Liver (tissue), 9 donors: ENCODE measurements around the gene MEGF10. TPM values are rescaled to one million over a fixed set of nuclear protein-coding genes. Genes with fewer than 3 reads are reported as not detected.

Experiments used
- DNase-seq: peaks from one replicate; pipeline ENCODE4 v3.0.0-alpha.2; 2017; ENCODE audit warnings: low spot score
- H3K27ac ChIP-seq, 2 donors: one replicate each; pipeline ENCODE4 v1.7.0; 2013; ENCODE audit warnings: inconsistent platforms in 2 of 2, low read length in 2 of 2, control low read depth in 1 of 2, low read depth in 1 of 2, mild to moderate bottlenecking in 1 of 2
- H3K27me3 ChIP-seq, 4 donors: one replicate each; pipeline versions ENCODE4 v1.6.1 to v1.7.0; 2013; ENCODE audit warnings: low read length in 3 of 4, inconsistent platforms in 1 of 4, mild to moderate bottlenecking in 1 of 4, moderate library complexity in 1 of 4; ENCODE audit not compliant: control insufficient read depth in 4 of 4, insufficient read depth in 4 of 4
- H3K36me3 ChIP-seq, 4 donors: one replicate each; pipeline versions ENCODE4 v1.6.1 to v1.7.0; 2013; ENCODE audit warnings: low read length in 3 of 4, mild to moderate bottlenecking in 3 of 4, low read depth in 1 of 4, moderate library complexity in 1 of 4; ENCODE audit not compliant: control insufficient read depth in 4 of 4, insufficient read depth in 3 of 4
- H3K4me1 ChIP-seq, 4 donors: one replicate each; pipeline versions ENCODE4 v1.6.1 to v1.7.0; 2013; ENCODE audit warnings: low read length in 3 of 4, mild to moderate bottlenecking in 3 of 4, moderate library complexity in 1 of 4; ENCODE audit not compliant: control insufficient read depth in 4 of 4, insufficient read depth in 4 of 4
- H3K4me3 ChIP-seq, 3 donors: one replicate each; pipeline versions ENCODE4 v1.6.1 to v1.7.0; 2013; ENCODE audit warnings: low read length in 3 of 3, control low read depth in 1 of 3, low read depth in 1 of 3, mild to moderate bottlenecking in 1 of 3
- H3K9ac ChIP-seq, 2 donors: one replicate each; pipeline ENCODE4 v1.7.0; 2013; ENCODE audit warnings: low read length in 2 of 2, mild to moderate bottlenecking in 2 of 2, moderate library complexity in 2 of 2, control low read depth in 1 of 2, low read depth in 1 of 2
- H3K9me3 ChIP-seq, 4 donors: one replicate each; pipeline versions ENCODE4 v1.6.1 to v1.7.0; 2013; ENCODE audit warnings: low read length in 3 of 4; ENCODE audit not compliant: control insufficient read depth in 4 of 4
- ATF3 ChIP-seq: IDR thresholded peaks from 2 replicates; pipeline ENCODE4 v1.6.1; 2016; ENCODE audit warnings: antibody characterized with exemption
- CTCF ChIP-seq: fragments of 150-350 bp; IDR thresholded peaks from 2 replicates; pipeline ENCODE4 v1.5.1; 2017; ENCODE audit warnings: improper control_type of control experiment, low read depth, low read length; ENCODE audit not compliant: missing input control
- EGR1 ChIP-seq, 2 donors: IDR thresholded peaks; 2 replicates each; pipeline ENCODE4 v1.6.1; 2016 to 2018; ENCODE audit warnings: antibody characterized with exemption in 2 of 2, low read depth in 2 of 2
- FOXA1 ChIP-seq: IDR thresholded peaks from 2 replicates; pipeline ENCODE4 v1.6.1; 2016; ENCODE audit warnings: antibody characterized with exemption
- FOXA2 ChIP-seq: IDR thresholded peaks from 2 replicates; pipeline ENCODE4 v1.6.1; 2016; ENCODE audit warnings: antibody characterized with exemption
- GABPA ChIP-seq, 2 donors: IDR thresholded peaks in 1 of 2; conservative IDR thresholded peaks in 1 of 2; 2 replicates each; pipeline ENCODE4 v1.6.1; 2016; ENCODE audit warnings: antibody characterized with exemption in 2 of 2, mild to moderate bottlenecking in 1 of 2, moderate library complexity in 1 of 2
- HNF4A ChIP-seq, 2 donors: conservative IDR thresholded peaks; 2 replicates each; pipeline ENCODE4 v1.6.1; 2016; ENCODE audit warnings: antibody characterized with exemption in 2 of 2, mild to moderate bottlenecking in 2 of 2
- HNF4G ChIP-seq: IDR thresholded peaks from 2 replicates; pipeline ENCODE4 v1.6.1; 2016; ENCODE audit warnings: antibody characterized with exemption
- JUND ChIP-seq, 2 donors: IDR thresholded peaks; 2 replicates each; pipeline ENCODE4 v1.6.1; 2016; ENCODE audit warnings: antibody characterized with exemption in 2 of 2
- MAX ChIP-seq: IDR thresholded peaks from 2 replicates; pipeline ENCODE4 v1.6.1; 2016; ENCODE audit warnings: antibody characterized with exemption
- NR2F2 ChIP-seq: IDR thresholded peaks from 2 replicates; pipeline ENCODE4 v1.6.1; 2016; ENCODE audit warnings: antibody characterized with exemption
- RAD21 ChIP-seq, 2 donors: IDR thresholded peaks; 2 replicates each; pipeline ENCODE4 v1.6.1; 2016; ENCODE audit warnings: antibody characterized with exemption in 2 of 2, mild to moderate bottlenecking in 2 of 2
- REST ChIP-seq: IDR thresholded peaks from 2 replicates; pipeline ENCODE4 v1.6.1; 2016; ENCODE audit warnings: antibody characterized with exemption, mild to moderate bottlenecking
- RXRA ChIP-seq, 2 donors: IDR thresholded peaks; 2 replicates each; pipeline ENCODE4 v1.6.1; 2017 to 2018; ENCODE audit warnings: antibody characterized with exemption in 2 of 2, mild to moderate bottlenecking in 1 of 2
- SP1 ChIP-seq: IDR thresholded peaks from 2 replicates; pipeline ENCODE4 v1.6.1; 2018; ENCODE audit warnings: antibody characterized with exemption, mild to moderate bottlenecking
- TAF1 ChIP-seq: conservative IDR thresholded peaks from 2 replicates; pipeline ENCODE4 v1.6.1; 2016; ENCODE audit warnings: antibody characterized with exemption, mild to moderate bottlenecking
- YY1 ChIP-seq: IDR thresholded peaks from 2 replicates; pipeline ENCODE4 v1.6.1; 2016; ENCODE audit warnings: antibody characterized with exemption, mild to moderate bottlenecking
- ZBTB33 ChIP-seq: IDR thresholded peaks from 2 replicates; pipeline ENCODE4 v1.6.1; 2016; ENCODE audit warnings: antibody characterized with exemption
- WGBS: extraction: QIAGEN DNeasy Blood & Tissue Kit; methylation state at CpG from one replicate; pipeline ENCODE4 v1.1.7; 2013; 5-methylcytosine and 5-hydroxymethylcytosine counted together
- polyA plus RNA-seq, 2 donors: library from polyadenylated mRNA; stranded (reverse) in 1 of 2; unstranded in 1 of 2; fragments of 200-250 nt in 1 of 2; fragments of >200 nt in 1 of 2; fragmentation: Nextera tagmentation in 1 of 2; extraction: Ambion mirVana in 1 of 2; gene quantifications; one replicate each; pipeline versions ENCODE4 v1.2.1 to v1.2.3, GENCODE V29; 2013 to 2015
- total RNA-seq, 2 donors: library from RNA; depleted of rRNA; stranded (reverse); fragments of >200 nt; gene quantifications; one replicate each; pipeline ENCODE4 v1.2.3, GENCODE V29; 2014
- donor health status: healthy.
- donor health status: healthy.
- donor health status: healthy.
- donor health status: healthy.
- donor health status: healthy.

Gene MEGF10
- total and polyA plus RNA-seq, 4 donors: 0.05 to 1.0 (median 0.33) TPM; not detected in 1

GRCh38 chr5:127444171-127444570, 153.6 kb downstream of the MEGF10 start:
- no peak overlapping the region for H3K27ac ChIP-seq
- H3K4me3 ChIP-seq: no peak overlapping the region
- no peaks in the 10 kb centered on the region for H3K9me3 ChIP-seq
- H3K36me3 ChIP-seq: no peaks in the 10 kb centered on the region
- H3K9ac ChIP-seq: no peak overlapping the region
- no peaks in the 10 kb centered on the region for H3K27me3 ChIP-seq
- no peak for DNase-seq
- 93% methylated on average over 1 of the region's 1 CpG for WGBS
- no peaks in the 10 kb centered on the region for H3K4me1 ChIP-seq
- TF ChIP-seq FOXA1: no peak

GRCh38 chr5:127445328-127445727, 154.7 kb downstream of the MEGF10 start:
- Histone ChIP-seq H3K27me3 (no peaks in the 10 kb centered on the region), H3K4me3 (no peak overlapping the region), H3K27ac (no peak overlapping the region), H3K36me3 (no peaks in the 10 kb centered on the region), H3K9ac (no peak overlapping the region), H3K4me1 (no peaks in the 10 kb centered on the region), H3K9me3 (no peaks in the 10 kb centered on the region)
- 78% methylated on average over 4 of the region's 4 CpGs for WGBS
- TF ChIP-seq ATF3 (no peak), TAF1 (no peak), ZBTB33 (no peak), MAX (no peak), HNF4G (no peak)
- no peak for DNase-seq

- Histone ChIP-seq H3K4me3 (no peak overlapping the region), H3K9me3 (no peaks in the 10 kb centered on the region), H3K27me3 (no peaks in the 10 kb centered on the region), H3K4me1 (no peaks in the 10 kb centered on the region), H3K27ac (no peak overlapping the region), H3K36me3 (no peaks in the 10 kb centered on the region), H3K9ac (no peak overlapping the region)
- no peak for TF ChIP-seq RXRA (IDR thresholded peaks at IDR 0.05)
- TF ChIP-seq SP1: no peak
- no peak for TF ChIP-seq RAD21 (IDR thresholded peaks at IDR 0.05)
- TF ChIP-seq REST: no peak
- no peak for TF ChIP-seq ATF3
- no peak for TF ChIP-seq MAX
- no peak for TF ChIP-seq JUND (IDR thresholded peaks at IDR 0.05)
- TF ChIP-seq EGR1 (IDR thresholded peaks at IDR 0.05; ENCODE audit: low read depth in 2 of 2): no peak
- TF ChIP-seq NR2F2: no peak
- TF ChIP-seq YY1: no peak
- no peak for TF ChIP-seq FOXA2
- no peak for TF ChIP-seq HNF4A (conservative IDR thresholded peaks at IDR 0.05)
- TF ChIP-seq FOXA1: no peak
- TF ChIP-seq TAF1: no peak
- no peak for TF ChIP-seq CTCF
- TF ChIP-seq HNF4G: no peak
- TF ChIP-seq GABPA (IDR thresholded peaks at IDR 0.05 in 1 of 2, conservative IDR thresholded peaks at IDR 0.05 in 1 of 2): no peak
- 84% methylated on average over 2 of the region's 2 CpGs for WGBS
- no peak for DNase-seq
Observed at GRCh38 chr5:127446626-127447025, 156.0 kb downstream of the MEGF10 start.
